ENCODE measurements around the gene ROBO1.

GRCh38 chr3:79765911-79766310 is 1.9 kb downstream of the ROBO1 start:
- TF ChIP-seq TARDBP (IDR thresholded peaks at IDR 0.05) (no peak), ELF4 (IDR thresholded peaks at IDR 0.05) (no peak), BHLHE40 (IDR thresholded peaks at IDR 0.05; ENCODE audit: borderline replicate concordance) (no peak), FOXA1 (IDR thresholded peaks at IDR 0.05) (no peak), FOXM1 (IDR thresholded peaks at IDR 0.05; ENCODE audit: borderline replicate concordance) (no peak), PKNOX1 (IDR thresholded peaks at IDR 0.05) (no peak), ARNT (IDR thresholded peaks at IDR 0.05) (no peak), SP1 (IDR thresholded peaks at IDR 0.05) (no peak), LEF1 (IDR thresholded peaks at IDR 0.05; ENCODE audit: borderline replicate concordance) (no peak)
